Left lobe of liver (tissue), 2 donors: ENCODE data around the gene TMC4. TPM values are rescaled to one million over a fixed set of nuclear protein-coding genes. Genes with fewer than 3 reads are reported as not detected.
A peak's percentile ranks its signal among the peaks of the same experiment; 100 is the strongest.

ENCODE experiments used
- ATAC-seq: fragments of 200-7000 bp; cut with Tn5 transposase; one replicate; pipeline ENCODE4 v1.9.1; 2020; ENCODE audit warnings: mild to moderate bottlenecking, moderate library complexity
- DNase-seq: peaks from one replicate; pipeline ENCODE4 v3.0.0-alpha.2; 2020; ENCODE audit warnings: low spot score
- total RNA-seq: library from RNA; stranded (reverse); gene quantifications from one replicate; pipeline ENCODE4 v1.2.1, GENCODE V29; 2021
- donor health status: DM: no; HTN: no; CAD: no; lungs with moderate emphysema.
- donor health status: DM: no; HTN: yes; CAD: no.

The TMC4 gene
- total RNA-seq, 1 donor from 2014 or later, result 1.9 TPM

- DNase-seq (no peak), ATAC-seq (no peak)
Measured at GRCh38 chr19:54156953-54157352, 16.0 kb downstream of the TMC4 start.

- ATAC-seq (no peak), DNase-seq (no peak)
Measured at GRCh38 chr19:54156490-54156889, 16.5 kb downstream of the TMC4 start.

DNA sequence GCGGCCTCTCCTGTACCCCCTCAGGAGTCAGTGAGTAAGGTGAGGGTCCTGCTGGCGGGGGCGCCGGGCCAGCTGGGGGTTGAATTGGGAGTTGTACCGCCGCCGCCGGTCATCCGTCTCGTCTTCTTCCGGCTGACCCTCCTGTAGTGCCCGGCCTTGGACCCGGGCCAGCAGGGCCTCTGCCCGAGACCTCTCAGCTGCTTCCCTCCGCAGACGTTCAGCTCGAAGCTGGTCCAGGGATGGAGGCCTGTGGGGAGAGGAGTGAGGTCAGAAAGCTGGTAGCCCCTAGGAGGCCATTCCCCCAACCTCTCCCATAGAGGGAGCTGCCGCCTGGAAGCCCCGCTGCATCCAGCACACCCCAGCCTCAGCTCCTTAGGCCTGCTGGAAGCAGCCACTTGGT lies 17.3 kb downstream of the TMC4 start:
- no peak for ATAC-seq
- no peak for DNase-seq

GRCh38 chr19:54154603-54155345 lies 18.2 kb downstream of the TMC4 start:
- no peak for DNase-seq
- ATAC-seq, result no peak

- no peak for ATAC-seq
Measured at GRCh38 chr19:54153731-54154326, 19.1 kb downstream of the TMC4 start.

DNA sequence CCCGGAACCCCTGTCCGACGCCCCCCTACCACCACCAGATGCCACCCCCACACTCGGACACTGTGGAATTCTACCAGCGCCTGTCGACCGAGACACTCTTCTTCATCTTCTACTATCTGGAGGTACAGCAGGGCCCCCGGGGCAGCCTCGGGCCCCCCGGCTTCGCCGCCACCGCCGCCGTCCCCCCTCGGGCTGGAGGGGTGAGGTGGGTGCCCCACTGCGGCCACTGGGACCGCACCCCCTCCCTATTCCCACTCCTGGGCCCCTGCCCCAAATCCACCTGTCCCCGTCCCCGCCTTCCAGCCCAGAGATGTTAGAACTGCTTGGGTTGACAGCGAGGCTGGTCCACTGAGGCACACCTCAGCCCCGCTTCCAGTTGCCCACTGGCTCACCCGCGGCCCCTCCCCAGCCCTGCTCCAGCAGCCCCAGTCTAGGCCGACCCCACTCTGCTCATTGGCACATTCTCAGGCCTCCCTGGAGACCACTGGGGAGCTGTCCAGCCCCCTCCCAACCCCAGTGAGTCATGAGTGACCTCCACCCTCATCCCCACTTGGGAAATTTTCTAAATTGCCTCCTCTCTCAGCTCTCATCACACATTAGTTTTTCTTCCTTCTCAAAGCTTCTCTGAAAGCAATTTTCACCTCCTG lies 20.0 kb downstream of the TMC4 start:
- no peak for ATAC-seq

More at GRCh38 chr19:54153731-54154326, 19.1 kb downstream of the TMC4 start:
- DNase-seq, result no peak

GRCh38 chr19:54152267-54152666 lies 20.7 kb downstream of the TMC4 start:
- no peak for ATAC-seq

More for the DNA sequence above, 20.0 kb downstream of the TMC4 start:
- no peak for DNase-seq

GRCh38 chr19:54151362-54152035 lies 21.5 kb downstream of the TMC4 start:
- DNase-seq (no peak), ATAC-seq (no peak)

More at GRCh38 chr19:54152267-54152666, 20.7 kb downstream of the TMC4 start:
- DNase-seq, result no peak

DNA sequence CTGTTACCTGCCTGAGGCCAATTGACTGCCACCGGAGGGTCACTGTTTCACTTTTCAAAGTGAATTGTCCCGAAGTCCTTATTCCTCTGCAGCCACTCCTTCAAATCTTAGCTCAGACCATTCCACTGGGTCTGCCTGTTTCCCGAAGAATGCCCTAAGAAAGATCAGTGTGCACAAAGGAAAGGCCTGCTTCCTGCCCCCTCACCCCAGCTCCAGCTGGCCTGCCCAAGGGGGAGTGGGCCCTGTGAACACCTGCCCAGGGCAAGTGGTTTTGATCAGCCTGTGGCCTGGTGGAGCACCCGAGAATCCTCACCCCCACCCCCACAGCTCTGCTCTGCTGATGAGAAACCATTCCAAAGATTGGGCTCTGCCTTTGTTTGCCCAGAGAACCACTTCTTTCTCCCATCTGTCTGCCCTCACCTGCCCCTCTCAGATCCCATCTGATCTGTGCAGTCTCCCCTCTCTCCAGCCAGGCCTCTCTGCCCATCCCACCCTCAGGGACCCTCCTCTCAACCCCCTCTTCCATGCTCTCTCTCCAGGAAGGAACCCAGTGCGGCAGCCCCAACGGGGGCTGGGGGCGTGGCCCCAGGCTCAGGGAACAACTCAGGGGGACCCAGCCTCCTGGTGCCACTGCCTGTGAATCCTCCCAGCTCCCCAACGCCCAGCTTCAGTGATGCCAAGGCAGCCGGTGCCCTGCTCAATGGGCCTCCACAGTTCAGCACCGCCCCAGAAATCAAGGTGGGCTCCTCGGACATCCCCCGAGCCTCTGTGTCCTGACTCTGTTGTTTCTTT lies 23.7 kb downstream of the TMC4 start:
- no peak for DNase-seq
- no peak for ATAC-seq

- ATAC-seq, result no peak
- no peak for DNase-seq
Measured at GRCh38 chr19:54148158-54148557, 24.8 kb downstream of the TMC4 start.

DNA sequence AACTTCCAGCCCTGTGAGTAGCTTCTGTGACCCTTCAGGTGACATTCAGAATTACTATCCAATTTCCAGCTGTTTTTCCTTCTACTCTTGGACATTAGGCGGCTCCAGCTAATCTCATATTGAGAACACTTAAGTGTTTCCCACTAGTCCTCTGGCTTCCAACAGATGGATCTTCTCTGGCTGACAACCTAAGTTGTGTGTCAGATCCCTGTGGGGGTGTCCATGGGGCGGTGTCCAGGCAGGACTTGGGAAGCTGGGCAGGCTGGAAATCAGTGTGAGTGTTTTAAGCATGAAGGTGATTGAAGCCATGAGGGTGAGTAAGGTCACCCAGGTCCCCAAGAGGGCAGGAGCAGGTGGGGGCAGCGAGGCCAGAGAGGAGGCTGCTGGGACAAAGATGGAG lies 25.3 kb downstream of the TMC4 start:
- DNase-seq, result no peak
- ATAC-seq, result no peak

- ATAC-seq (no peak), DNase-seq (no peak)
Measured at GRCh38 chr19:54145541-54146158, 27.3 kb downstream of the TMC4 start.

DNA sequence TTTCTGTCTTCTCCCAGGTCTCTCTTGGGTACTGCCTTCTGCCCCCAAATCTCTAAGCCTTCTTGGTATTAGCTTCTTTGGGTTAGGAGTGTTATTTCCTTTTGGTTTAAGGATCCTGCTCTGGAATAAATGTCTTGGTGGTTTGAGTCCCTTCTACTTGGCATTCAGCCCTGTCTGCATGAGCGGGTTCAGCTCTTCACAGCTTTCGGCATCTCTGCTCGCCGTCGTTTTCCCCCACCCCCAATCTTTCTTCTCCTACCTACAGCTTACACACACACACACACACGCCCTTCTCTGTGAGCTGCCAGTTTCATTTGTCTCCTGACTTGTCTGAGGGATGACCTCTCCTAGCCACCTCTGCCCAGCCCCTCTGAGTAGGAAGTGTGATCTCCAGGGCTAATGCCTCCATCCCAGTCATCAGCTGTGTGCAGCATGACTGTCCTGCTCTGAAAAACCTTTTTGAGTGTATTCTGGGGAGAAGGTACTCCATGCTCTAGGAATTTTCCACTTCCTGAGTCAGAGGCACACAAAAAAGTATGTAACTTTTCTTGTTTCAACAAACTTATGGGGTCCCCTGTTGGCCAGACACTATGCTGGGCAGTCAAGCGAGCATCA lies 30.7 kb downstream of the TMC4 start:
- DNase-seq (no peak), ATAC-seq (no peak)

GRCh38 chr19:54141356-54141755 lies 31.6 kb downstream of the TMC4 start:
- no peak for ATAC-seq
- no peak for DNase-seq

DNA sequence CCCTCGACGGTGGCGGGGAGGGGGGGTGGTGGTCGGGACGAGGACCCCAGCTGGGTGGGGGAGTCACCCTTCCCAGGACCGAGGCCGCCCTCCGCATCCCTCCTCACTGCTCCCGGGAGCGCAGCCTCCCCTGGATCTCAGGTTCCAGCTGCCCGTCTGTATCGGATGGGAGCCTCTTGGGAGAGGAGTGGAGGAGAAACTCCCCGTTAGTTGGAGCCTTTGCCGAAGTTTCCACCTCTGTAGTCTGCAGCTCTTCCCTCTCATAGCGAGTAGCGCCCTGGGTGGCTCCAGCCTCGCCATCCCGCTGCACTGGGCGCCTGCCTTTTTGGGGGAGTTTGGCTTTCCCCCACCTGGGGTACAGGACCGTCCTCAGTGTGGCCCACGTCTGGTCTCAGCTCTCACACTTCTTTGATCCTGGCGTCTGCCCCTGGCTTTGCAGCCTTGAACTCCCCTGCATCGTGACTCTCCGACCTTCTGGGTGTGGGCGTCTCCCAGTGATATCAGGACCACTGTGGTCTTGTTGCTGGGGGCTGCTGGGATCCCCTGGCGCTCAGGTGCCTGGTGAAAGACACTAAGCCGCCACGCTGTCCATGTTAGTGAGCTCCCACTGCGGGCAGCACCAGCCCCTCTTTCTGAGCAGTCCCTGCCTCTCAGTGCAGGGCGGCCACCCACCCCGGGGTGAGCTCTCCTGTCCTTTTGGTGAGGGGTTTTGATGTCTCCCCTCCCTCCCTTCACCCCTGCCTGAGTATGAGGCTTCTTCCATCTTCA lies 34.3 kb downstream of the TMC4 start:
- ATAC-seq (no peak), DNase-seq (no peak)

- DNase-seq (no peak), ATAC-seq (no peak)
Measured at GRCh38 chr19:54137699-54138488, 35.1 kb downstream of the TMC4 start, which contains the start of gene CNOT3. Gene CNOT3, plus strand, starts transcription at chr19:54137762. Its CDS starts 5,217 bp downstream, at chr19:54142979.

DNA sequence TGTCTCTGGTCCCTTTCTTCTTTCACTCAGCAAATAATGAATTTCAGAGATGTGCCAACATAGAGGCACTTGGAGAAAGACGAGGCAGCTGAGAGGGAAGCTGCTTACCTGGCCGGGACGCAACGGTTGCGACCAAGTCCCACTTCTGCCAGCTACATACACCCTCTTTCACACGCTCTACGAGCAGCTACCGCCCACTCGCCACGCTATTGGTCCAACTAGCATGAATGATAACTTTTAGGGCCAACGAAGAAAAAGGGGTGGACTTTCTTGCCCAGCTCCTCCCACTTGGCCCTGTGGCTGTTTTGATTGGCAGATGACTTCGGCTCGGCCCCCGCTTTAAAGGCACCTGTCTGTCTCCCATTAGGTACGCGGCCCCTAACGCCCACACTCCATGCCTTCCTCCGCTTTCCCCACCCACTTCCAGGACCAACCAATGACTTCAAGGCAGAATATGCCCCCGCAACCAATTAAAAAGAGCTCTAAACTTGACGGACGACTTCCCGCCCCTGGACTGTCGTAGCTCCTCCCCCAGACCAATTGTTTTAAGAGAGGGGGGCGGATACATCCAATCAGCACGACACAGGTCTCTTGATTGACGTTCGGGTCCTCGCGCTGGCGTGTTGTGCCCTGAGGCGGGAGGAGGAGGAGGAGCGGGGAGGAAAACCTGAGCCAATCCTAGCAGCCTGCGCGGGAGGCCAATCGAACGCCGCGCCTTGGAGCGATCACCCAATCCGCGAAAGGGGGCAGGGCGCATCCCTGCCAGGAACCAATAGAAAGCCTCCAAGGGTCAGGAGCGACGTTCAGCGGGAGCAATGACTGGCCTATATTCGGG lies 35.9 kb downstream of the TMC4 start:
- peak; percentile 83 for ATAC-seq
- peak; percentile 100 for DNase-seq
